Esophagus muscularis mucosa (tissue), 4 donors: ENCODE data around the gene SNED1.

ENCODE experiments used
- CTCF ChIP-seq, 3 experiments: fragments of 200-600 bp in 2 of 3; fragments of 450-650 bp in 1 of 3; sonication (generic) in 2 of 3; IDR thresholded peaks; one replicate each; pipeline ENCODE4 v1.5.1; 2017 to 2019; ENCODE audit warnings: antibody characterized with exemption in 3 of 3, mild to moderate bottlenecking in 2 of 3, moderate library complexity in 1 of 3
- EP300 ChIP-seq: sonication (generic); formaldehyde crosslinking; IDR thresholded peaks from one replicate; pipeline ENCODE4 v1.6.1; 2017; ENCODE audit warnings: antibody characterized with exemption
- POLR2A ChIP-seq: fragments of 450-650 bp; IDR thresholded peaks from one replicate; pipeline ENCODE4 v1.6.1; 2017; ENCODE audit warnings: antibody characterized with exemption, moderate library complexity, mild to moderate bottlenecking, low read depth

- TF ChIP-seq CTCF (IDR thresholded peaks at IDR 0.05) = no peak
- no peak for TF ChIP-seq POLR2A
- TF ChIP-seq EP300 = no peak
These were observed 76.6 kb downstream of the SNED1 start for GRCh38 chr2:241074901-241075540.
